C1 segment of cervical spinal cord (tissue), 14 donors: ENCODE results near the gene PRRC2B.
"Not testable (repeated sequence)": the region's sequence is repeated elsewhere in the genome, so short reads cannot be mapped to it uniquely, and the experiment has no call there.

Source experiments
- DNase-seq, 14 donors: peaks; one replicate each; lab custom pipeline; 2025; lab: John Stamatoyannopoulos, UW

PRRC2B gene

GRCh38 chr9:131393622-131394463, at the start of gene PRRC2B:
Gene PRRC2B (plus strand): TSS chr9:131394086. CDS start chr9:131430145, 36,059 bp downstream.
- peak in 12 of 14 donors; percentile 49 to 92 (median 74) for DNase-seq

GRCh38 chr9:131344931-131345535, 48.9 kb upstream of the PRRC2B start:
- DNase-seq: not testable (repeated sequence)

- DNase-seq: no peak
These were observed 47.3 kb upstream of the PRRC2B start for GRCh38 chr9:131346559-131346958.

- DNase-seq: no peak
These were observed 46.4 kb upstream of the PRRC2B start for GRCh38 chr9:131347376-131348020.

GRCh38 chr9:131348631-131349521, 45.0 kb upstream of the PRRC2B start:
- no peak for DNase-seq

GRCh38 chr9:131349522-131349880, 44.4 kb upstream of the PRRC2B start:
- DNase-seq: no peak

GRCh38 chr9:131349881-131350563, 43.9 kb upstream of the PRRC2B start:
- DNase-seq: peak in 13 of 14 donors; percentile 53 to 84 (median 71)

- peak in 3 of 14 donors; percentile 8 to 40 (median 27) for DNase-seq
These were observed 37.4 kb upstream of the PRRC2B start for GRCh38 chr9:131356479-131356878.

GRCh38 chr9:131358556-131358955, 35.3 kb upstream of the PRRC2B start:
- no peak for DNase-seq

GRCh38 chr9:131361202-131361833, 32.6 kb upstream of the PRRC2B start:
- peak in 1 of 14 donors; percentile 9 for DNase-seq

- DNase-seq: no peak
These were observed 28.3 kb upstream of the PRRC2B start for GRCh38 chr9:131365546-131365945.

- peak in 1 of 14 donors; percentile 33 for DNase-seq
These were observed 27.0 kb upstream of the PRRC2B start for GRCh38 chr9:131366761-131367401.

GRCh38 chr9:131367450-131367849, 26.4 kb upstream of the PRRC2B start:
- DNase-seq: no peak

- DNase-seq: no peak
These were observed 23.2 kb upstream of the PRRC2B start for GRCh38 chr9:131370638-131371037.

- not testable (repeated sequence) for DNase-seq
These were observed 21.3 kb upstream of the PRRC2B start for GRCh38 chr9:131372599-131372973.

- DNase-seq: not testable (repeated sequence)
These were observed 19.2 kb upstream of the PRRC2B start for GRCh38 chr9:131374638-131375037.

GRCh38 chr9:131379056-131379455, 14.8 kb upstream of the PRRC2B start:
- DNase-seq: no peak

- peak in 2 of 14 donors; percentile 26 to 96 for DNase-seq
These were observed 10.8 kb upstream of the PRRC2B start for GRCh38 chr9:131382850-131383729.

- DNase-seq: no peak
These were observed 8.6 kb upstream of the PRRC2B start for GRCh38 chr9:131385296-131385695.
